ENCODE results near the gene SLC2A9.

DNA sequence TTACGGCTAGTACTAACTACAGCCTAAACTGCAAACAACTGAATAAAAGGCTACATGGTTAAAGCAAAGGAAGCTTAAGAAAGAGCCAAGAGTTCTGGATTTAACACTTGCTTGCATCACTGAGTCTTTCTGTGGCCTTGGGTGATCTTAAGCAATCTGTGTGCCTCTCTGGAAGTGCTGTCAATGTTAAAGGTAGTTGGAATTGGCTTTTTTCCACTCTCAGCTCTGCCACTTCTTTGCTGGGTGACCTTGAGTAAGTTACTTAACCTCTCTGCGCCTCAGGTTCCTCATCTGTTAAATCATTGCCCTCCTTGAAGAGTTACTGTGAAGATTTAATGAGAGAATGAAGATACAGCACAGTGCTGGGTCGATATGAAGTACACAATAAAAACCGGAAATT, 15.7 kb downstream of the SLC2A9 start:
- TF ChIP-seq RCOR1 (IDR thresholded peaks at IDR 0.05; ENCODE audit: insufficient replicate concordance, low read length) (no peak), RAD21 (IDR thresholded peaks at IDR 0.05; ENCODE audit: low read length) (no peak)
- TF ChIP-seq, protein P1, sequence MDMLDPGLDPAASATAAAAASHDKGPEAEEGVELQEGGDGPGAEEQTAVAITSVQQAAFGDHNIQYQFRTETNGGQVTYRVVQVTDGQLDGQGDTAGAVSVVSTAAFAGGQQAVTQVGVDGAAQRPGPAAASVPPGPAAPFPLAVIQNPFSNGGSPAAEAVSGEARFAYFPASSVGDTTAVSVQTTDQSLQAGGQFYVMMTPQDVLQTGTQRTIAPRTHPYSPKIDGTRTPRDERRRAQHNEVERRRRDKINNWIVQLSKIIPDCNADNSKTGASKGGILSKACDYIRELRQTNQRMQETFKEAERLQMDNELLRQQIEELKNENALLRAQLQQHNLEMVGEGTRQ (IDR thresholded peaks at IDR 0.05; ENCODE audit: low read depth, low read length): no peak
